ENCODE measurements around the gene MTFP1. TPM values are rescaled to one million over a fixed set of nuclear protein-coding genes. Genes with fewer than 3 reads are reported as not detected.

The MTFP1 gene
- total RNA-seq, 4 donors from 2014 or later: 1.2 to 5.5 (median 3.2) TPM; not detected in 1

DNA sequence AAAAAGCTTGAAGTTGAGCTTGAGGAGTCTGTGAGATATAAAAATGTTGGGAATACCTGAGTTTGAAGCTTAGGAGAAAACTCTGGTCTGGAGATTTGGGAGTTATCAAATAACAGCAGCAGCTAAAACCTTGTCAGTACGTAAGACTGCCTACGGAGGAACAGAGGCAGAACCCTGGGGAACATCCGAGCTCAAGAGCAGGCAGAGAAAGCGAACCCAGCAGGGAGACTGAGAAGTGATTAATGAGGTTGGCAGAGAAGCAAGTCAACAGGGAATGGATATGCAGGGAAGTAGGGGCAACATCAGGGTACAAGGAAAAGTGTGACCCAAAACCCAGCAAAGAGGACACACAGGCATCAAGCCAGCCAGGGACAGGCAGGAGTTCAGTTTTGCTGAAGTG lies 12.6 kb upstream of the MTFP1 start:
- no peak overlapping the region for H3K27ac ChIP-seq
- TF ChIP-seq POLR2A (IDR thresholded peaks at IDR 0.05): no peak

DNA sequence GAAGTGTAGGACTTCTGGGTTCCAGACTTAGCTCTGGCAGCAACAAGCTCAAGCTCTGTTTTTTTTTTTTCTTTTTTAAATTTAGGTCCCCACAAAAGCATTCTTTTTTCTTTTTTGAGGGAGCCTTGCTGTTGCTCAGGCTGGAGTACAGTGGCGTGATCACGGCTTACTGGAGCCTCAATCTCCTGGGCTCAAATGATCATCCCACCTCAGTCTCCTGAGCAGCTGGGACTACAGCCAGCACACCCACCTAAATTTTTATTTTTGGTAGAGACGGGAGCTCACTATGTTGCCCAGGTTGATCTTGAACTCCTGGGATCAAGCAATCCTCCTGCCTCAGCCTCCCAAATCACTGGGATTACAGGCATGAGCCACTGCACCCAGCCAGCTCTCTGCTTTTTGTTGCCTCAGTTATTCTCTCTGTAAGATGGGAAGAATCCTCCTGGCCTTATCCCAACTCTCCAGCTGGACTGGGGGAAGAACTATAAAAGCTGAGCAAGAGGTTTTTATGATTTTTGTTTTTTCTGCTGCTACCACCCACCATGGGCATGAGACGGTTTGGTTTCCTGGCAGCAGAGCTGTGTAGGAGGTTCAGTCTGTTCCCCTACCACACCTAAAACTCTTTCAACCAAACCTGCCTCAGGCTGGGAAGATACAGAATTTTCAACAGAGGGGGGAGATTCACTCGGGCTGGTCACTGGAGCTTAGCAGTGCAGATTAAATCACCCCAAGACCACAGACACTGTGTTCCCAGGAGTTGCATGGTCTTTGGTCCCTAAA lies 11.6 kb upstream of the MTFP1 start:
- H3K36me3 ChIP-seq: no peaks in the 10 kb centered on the region
- H3K27ac ChIP-seq: no peak overlapping the region
- H3K4me1 ChIP-seq: no peaks in the 10 kb centered on the region
- intact Hi-C loops (cut with DNase I; ENCODE audit: low total_unique reads): no loop called here
- TF ChIP-seq, protein P1, sequence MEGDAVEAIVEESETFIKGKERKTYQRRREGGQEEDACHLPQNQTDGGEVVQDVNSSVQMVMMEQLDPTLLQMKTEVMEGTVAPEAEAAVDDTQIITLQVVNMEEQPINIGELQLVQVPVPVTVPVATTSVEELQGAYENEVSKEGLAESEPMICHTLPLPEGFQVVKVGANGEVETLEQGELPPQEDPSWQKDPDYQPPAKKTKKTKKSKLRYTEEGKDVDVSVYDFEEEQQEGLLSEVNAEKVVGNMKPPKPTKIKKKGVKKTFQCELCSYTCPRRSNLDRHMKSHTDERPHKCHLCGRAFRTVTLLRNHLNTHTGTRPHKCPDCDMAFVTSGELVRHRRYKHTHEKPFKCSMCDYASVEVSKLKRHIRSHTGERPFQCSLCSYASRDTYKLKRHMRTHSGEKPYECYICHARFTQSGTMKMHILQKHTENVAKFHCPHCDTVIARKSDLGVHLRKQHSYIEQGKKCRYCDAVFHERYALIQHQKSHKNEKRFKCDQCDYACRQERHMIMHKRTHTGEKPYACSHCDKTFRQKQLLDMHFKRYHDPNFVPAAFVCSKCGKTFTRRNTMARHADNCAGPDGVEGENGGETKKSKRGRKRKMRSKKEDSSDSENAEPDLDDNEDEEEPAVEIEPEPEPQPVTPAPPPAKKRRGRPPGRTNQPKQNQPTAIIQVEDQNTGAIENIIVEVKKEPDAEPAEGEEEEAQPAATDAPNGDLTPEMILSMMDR (IDR thresholded peaks at IDR 0.05): no peak
- TF ChIP-seq POLR2A (IDR thresholded peaks at IDR 0.05): no peak
- DNase-seq: no peak
- no peaks in the 10 kb centered on the region for H3K27me3 ChIP-seq
- H3K4me3 ChIP-seq: no peak overlapping the region
- H3K9me3 ChIP-seq: no peaks in the 10 kb centered on the region

More for the DNA sequence above, 12.6 kb upstream of the MTFP1 start:
- intact Hi-C loops (cut with DNase I; ENCODE audit: low total_unique reads): no loop called here
- no peaks in the 10 kb centered on the region for H3K4me1 ChIP-seq
- no peaks in the 10 kb centered on the region for H3K36me3 ChIP-seq
- no peak for DNase-seq
- H3K27me3 ChIP-seq: no peaks in the 10 kb centered on the region
- no peaks in the 10 kb centered on the region for H3K9me3 ChIP-seq
- H3K4me3 ChIP-seq: no peak overlapping the region

DNA sequence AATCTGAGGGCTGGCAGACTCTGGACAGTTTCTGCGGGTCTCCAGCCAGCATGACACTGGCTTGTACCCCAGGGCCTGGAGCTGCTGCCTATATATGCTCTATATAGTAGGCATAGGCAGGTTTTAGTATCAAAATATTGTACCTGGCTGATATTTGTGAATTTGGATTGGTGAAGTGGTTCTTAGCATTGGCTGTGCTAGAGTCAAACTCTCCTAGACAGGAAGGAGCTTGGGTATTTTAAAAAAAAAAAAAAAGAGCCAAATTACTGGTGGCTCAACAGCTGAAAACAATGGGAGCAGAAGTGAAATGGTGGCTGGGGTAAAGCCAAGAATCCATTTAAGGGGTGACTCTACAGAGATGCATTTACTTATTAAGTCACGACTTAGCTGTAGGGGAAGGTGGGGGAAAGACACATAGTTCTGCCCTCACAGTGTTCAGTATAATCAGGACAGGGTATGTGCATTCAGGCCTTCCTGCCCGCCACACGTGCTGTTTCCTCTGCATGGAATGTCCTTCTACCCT lies 11.0 kb upstream of the MTFP1 start:
- DNase-seq: no peak
- intact Hi-C loops (cut with DNase I; ENCODE audit: low total_unique reads): no loop called here
- no peak overlapping the region for H3K4me3 ChIP-seq
- TF ChIP-seq, protein P1 (IDR thresholded peaks at IDR 0.05): no peak
- no peak for TF ChIP-seq POLR2A (IDR thresholded peaks at IDR 0.05)
- H3K27ac ChIP-seq: no peak overlapping the region
- no peaks in the 10 kb centered on the region for H3K4me1 ChIP-seq
- no peaks in the 10 kb centered on the region for H3K36me3 ChIP-seq
- H3K9me3 ChIP-seq: no peaks in the 10 kb centered on the region
- H3K27me3 ChIP-seq: no peaks in the 10 kb centered on the region

DNA sequence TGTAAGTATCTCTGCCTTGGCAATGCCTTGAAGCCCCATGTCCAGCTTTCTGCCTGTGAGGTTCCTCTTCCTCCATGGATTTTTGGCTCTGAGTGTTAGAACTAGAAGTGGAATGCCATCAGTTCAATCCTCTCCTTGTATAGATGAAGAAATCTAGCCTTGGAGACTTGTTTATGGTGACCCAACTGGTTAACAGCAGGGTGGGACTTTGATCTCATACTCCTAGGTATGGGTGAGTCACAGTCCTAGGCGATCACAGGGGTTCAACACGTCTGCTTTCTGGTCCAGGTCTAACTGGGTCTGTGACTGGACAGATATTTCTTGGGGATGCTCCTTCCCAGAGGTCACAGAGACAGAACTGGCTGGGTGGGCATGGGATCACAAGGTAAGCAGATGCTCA lies 9.2 kb upstream of the MTFP1 start:
- TF ChIP-seq POLR2A (IDR thresholded peaks at IDR 0.05): no peak
- TF ChIP-seq, protein P1 (IDR thresholded peaks at IDR 0.05): no peak
- Histone ChIP-seq H3K27me3 (no peaks in the 10 kb centered on the region), H3K4me1 (no peaks in the 10 kb centered on the region), H3K27ac (no peak overlapping the region), H3K36me3 (no peaks in the 10 kb centered on the region), H3K4me3 (no peak overlapping the region), H3K9me3 (no peaks in the 10 kb centered on the region)
- DNase-seq: no peak
- intact Hi-C loops (cut with DNase I; ENCODE audit: low total_unique reads): no loop called here

DNA sequence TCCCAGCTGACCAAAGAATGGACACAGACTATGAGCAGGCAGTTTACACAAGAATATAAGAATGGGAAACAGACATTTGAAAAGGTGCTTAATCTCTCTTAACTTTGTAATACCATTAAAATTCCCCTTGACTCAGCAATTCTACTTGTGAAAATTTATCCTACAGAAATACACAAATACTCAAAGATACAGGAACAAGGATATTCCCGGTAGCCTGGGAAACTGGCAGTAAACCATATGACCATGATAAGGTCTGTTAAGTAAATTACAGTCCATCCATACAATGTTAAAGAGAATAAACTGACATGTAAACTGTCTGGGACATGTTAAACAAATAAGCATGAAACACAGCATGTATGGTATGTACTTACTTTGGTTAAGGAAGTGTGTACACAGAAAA lies 8.7 kb upstream of the MTFP1 start:
- no peaks in the 10 kb centered on the region for H3K9me3 ChIP-seq
- H3K27me3 ChIP-seq: no peaks in the 10 kb centered on the region
- no peak for DNase-seq
- H3K36me3 ChIP-seq: no peaks in the 10 kb centered on the region
- H3K4me3 ChIP-seq: no peak overlapping the region
- peaks cover 0 to 1% of the 10 kb centered on the region in 2 donors for H3K4me1 ChIP-seq
- no peak overlapping the region for H3K27ac ChIP-seq
- TF ChIP-seq, protein P1 (IDR thresholded peaks at IDR 0.05): no peak
- TF ChIP-seq POLR2A (IDR thresholded peaks at IDR 0.05): no peak
- intact Hi-C loops (cut with DNase I; ENCODE audit: low total_unique reads): no loop called here
